IPS-18a (cell line): Measurements from ENCODE around the gene HIBADH.

Experiments used
- H3K27ac ChIP-seq: one replicate; pipeline ENCODE4 v1.5.1; 2013; ENCODE audit warnings: low read length
- H3K27me3 ChIP-seq: one replicate; pipeline ENCODE4 v1.6.1; 2013; ENCODE audit warnings: mild to moderate bottlenecking, low read length; ENCODE audit not compliant: control insufficient read depth, insufficient read depth
- H3K36me3 ChIP-seq: one replicate; pipeline ENCODE4 v1.6.1; 2013; ENCODE audit warnings: low read depth, low read length; ENCODE audit not compliant: control insufficient read depth
- H3K4me1 ChIP-seq: one replicate; pipeline ENCODE4 v1.6.1; 2013; ENCODE audit warnings: low read depth, low read length; ENCODE audit not compliant: control insufficient read depth
- H3K4me3 ChIP-seq: one replicate; pipeline ENCODE4 v1.5.1; 2013; ENCODE audit warnings: low read length
- H3K9ac ChIP-seq: one replicate; pipeline ENCODE4 v1.6.1; 2013; ENCODE audit warnings: mild to moderate bottlenecking, low read length, moderate library complexity
- H3K9me3 ChIP-seq: one replicate; pipeline ENCODE4 v1.6.1; 2013; ENCODE audit warnings: low read depth, low read length; ENCODE audit not compliant: control insufficient read depth

HIBADH gene

DNA sequence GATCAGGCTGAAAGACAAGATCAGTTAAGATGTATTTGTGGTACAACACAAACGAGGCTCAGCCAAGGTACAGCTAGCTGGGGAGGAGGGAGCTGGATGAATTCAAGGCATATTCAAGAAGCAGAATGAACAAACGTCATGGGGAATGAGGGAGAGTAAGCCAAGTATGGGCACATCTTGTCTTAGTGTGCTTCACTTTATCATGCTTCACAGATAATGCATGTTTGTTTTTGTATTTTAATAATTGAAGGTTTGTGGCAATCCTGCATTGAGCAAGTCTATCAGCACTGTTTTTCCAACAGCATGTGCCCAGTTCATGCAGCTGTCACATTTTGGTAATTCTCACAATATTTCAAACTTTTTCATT, 135.4 kb downstream of the HIBADH start:
- Histone ChIP-seq H3K9me3 (no peaks in the 10 kb centered on the region), H3K4me1 (no peaks in the 10 kb centered on the region), H3K4me3 (no peak overlapping the region), H3K27me3 (no peaks in the 10 kb centered on the region), H3K27ac (no peak overlapping the region), H3K9ac (no peak overlapping the region), H3K36me3 (peaks cover 10% of the 10 kb centered on the region)

DNA sequence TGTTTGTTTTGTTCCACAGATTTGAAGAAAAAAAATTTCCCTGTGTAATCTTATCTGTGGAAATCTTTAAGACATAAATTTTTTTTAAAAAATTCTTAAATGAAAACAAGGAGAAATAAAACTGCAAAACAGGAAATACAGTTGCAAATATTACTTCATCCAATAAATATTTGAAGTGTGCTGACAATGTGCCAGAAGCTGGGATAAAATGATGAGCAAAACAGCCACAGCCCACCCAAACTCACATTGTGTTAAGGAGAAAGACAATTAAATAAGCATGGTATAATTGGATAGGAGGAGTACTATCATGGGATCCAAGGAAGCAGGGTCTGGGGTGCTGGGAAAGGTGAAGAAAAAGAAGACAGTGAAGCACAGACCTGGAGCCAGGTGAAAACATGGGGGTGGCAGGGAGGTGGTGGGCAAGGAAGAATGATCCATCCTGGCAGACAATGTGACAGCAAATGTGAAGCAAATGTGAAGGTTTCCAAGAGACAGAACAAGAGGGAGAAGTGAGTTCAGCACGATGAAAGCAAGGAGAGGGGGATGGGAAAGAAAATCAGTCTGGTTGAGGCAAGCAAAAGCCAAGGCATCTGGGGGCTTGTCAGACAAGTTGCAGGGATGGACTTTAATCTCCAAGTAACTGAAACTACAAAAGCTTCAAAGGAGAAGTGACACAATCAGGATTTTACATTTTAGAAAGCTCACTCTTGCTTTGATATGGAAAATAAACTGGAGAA, 135.9 kb downstream of the HIBADH start:
- Histone ChIP-seq H3K27ac (no peak overlapping the region), H3K27me3 (no peaks in the 10 kb centered on the region), H3K4me3 (no peak overlapping the region), H3K9ac (no peak overlapping the region), H3K9me3 (no peaks in the 10 kb centered on the region), H3K36me3 (peaks cover 10% of the 10 kb centered on the region), H3K4me1 (no peaks in the 10 kb centered on the region)

DNA sequence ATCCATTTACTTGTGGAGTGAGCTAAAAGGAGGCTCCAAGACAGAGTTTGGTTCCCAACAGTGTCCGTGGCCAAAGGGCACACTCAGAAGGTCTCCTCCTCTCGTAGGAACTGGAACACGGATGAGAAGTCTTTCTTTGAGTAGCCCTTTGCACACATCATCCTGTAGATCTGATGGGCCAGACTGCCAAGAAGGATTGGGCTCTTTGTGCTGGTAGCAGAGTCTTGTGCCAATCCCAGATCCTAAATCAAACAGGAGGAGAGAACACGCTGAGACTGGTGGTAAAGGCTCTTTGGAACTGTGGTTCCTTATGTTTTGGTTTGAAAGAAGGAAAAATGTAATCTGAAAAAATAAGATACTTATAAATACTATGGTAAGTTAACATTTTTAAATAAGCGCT, 136.6 kb downstream of the HIBADH start:
- H3K9ac ChIP-seq, result no peak overlapping the region
- no peaks in the 10 kb centered on the region for H3K4me1 ChIP-seq
- no peaks in the 10 kb centered on the region for H3K27me3 ChIP-seq
- H3K36me3 ChIP-seq, result peaks cover 10% of the 10 kb centered on the region
- no peak overlapping the region for H3K4me3 ChIP-seq
- no peak overlapping the region for H3K27ac ChIP-seq
- no peaks in the 10 kb centered on the region for H3K9me3 ChIP-seq

DNA sequence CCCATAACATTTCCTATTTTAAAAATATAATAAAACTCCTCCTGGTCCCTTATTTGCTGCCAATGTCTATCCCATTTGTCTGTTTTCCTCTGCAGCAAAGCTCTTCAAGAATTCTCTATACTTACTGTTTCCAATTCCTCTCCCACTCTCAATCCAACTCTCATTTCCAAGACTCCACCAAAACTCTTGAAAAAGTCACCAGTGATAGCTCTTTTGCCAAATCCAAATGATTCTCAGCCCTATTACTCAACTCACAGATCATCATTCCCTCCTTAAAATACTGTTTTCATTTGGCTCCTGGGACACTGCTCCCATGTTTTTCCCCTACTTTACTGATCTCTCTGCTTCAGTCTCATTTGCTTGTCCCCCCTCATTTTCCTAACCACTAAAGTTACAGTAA, 139.4 kb downstream of the HIBADH start:
- no peak overlapping the region for H3K9ac ChIP-seq
- peaks cover 7% of the 10 kb centered on the region for H3K36me3 ChIP-seq
- no peaks in the 10 kb centered on the region for H3K4me1 ChIP-seq
- no peak overlapping the region for H3K4me3 ChIP-seq
- H3K9me3 ChIP-seq, result no peaks in the 10 kb centered on the region
- no peak overlapping the region for H3K27ac ChIP-seq
- peaks cover 6% of the 10 kb centered on the region for H3K27me3 ChIP-seq

DNA sequence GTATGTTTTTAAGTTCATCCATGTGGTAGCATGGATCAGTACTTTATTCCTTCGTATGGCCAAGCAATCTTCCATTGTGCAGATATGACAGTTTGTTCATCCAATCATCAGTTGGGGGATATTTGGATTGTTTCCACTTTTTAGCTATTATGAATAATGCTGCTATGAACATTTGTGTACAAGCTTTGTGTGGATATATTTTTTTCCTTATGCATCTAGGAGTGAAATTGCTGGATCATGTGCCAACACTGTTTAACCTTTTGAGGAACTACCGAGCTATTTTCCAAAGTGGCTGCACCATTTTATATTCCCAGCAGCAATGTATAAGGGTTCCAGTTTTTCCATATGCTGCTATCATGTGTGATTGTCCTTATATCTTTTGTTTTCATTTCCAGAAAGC, 140.1 kb downstream of the HIBADH start:
- H3K9me3 ChIP-seq, result no peaks in the 10 kb centered on the region
- H3K27me3 ChIP-seq, result peaks cover 13% of the 10 kb centered on the region
- no peak overlapping the region for H3K27ac ChIP-seq
- no peaks in the 10 kb centered on the region for H3K4me1 ChIP-seq
- H3K4me3 ChIP-seq, result no peak overlapping the region
- H3K9ac ChIP-seq, result no peak overlapping the region
- peaks cover 7% of the 10 kb centered on the region for H3K36me3 ChIP-seq

DNA sequence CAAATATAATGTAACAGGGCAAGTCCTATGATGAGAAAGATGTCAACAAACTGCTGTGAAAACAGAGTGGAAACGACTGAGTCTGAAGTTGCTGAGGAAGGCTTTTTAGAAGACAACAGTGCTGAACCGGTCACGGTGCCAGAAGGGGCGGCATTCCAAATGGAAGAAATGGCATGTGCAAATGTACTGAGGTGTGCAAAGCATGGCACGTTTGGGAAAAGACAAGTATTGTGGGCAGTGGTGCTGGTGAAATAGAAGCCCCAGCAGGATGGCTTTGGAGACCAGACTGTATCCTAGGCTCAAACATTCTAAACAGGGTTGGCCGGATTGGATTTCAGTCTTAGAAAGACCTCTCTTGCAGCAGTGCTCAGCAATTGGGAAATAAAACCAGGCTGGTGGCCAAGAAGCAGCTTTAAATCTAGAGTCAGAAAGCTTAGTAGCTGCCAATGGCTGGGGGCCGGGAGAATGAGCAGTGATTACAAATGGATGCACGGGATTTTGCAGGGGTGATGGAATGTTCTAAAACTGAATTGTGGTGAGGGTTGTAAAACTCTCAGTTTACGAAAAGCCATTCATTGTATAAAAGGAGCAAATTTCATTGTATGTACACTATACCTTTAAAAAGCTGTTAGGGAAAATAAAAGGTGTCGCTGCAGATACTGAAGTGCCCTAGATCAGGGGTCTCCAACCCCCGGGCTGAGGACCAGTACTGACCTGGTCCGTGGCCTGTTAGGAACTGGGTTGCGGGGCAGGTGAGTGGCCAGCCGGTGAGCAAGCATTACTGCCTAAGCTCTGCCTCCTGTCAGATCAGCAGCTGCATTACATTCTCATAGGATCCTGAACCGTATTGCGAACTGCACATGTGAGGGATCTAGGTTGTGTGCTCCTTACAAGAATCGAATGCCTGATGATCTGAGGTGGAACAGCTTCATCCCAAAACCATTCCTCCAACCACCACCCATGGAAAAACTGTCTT, 141.6 kb downstream of the HIBADH start:
- Histone ChIP-seq H3K9me3 (no peaks in the 10 kb centered on the region), H3K36me3 (peaks cover 6% of the 10 kb centered on the region), H3K27ac (no peak overlapping the region)

DNA sequence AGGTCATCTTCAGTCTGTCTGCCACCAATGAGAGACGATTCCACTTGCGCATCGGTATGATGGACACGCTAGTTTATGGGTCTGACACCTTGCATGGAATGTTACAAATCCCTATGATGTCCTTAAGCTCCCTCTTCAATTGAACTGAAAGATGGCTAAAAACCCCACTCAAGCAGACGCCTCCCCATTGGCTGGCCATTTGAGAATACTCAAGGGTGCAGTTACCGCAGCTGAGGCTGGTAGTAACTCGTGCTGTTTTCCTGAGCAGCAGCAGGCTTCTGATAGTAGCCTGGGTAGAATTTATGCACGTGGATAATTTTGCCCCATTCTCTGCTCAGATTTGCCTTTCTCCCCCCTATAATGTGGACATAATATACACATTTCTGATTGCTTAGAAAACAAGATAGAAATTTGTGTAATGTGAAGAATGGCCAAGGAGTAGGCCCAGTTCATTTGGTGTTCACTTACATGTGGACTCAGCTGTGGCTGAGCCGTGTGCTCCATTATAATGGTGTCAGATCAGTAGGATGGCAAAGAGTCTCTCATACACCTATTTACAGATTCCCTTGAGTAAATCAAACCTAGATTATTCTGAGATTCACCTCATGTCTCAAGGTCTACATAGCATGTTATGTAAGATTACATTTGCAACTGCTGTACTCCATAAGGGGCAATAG, 142.8 kb downstream of the HIBADH start:
- H3K9ac ChIP-seq, result no peak overlapping the region
- H3K27me3 ChIP-seq, result peaks cover 20% of the 10 kb centered on the region
- no peak overlapping the region for H3K27ac ChIP-seq
- H3K36me3 ChIP-seq, result no peaks in the 10 kb centered on the region
- no peaks in the 10 kb centered on the region for H3K9me3 ChIP-seq
- H3K4me3 ChIP-seq, result no peak overlapping the region
- peaks cover 11% of the 10 kb centered on the region for H3K4me1 ChIP-seq

More for the DNA sequence above, 141.6 kb downstream of the HIBADH start:
- Histone ChIP-seq H3K4me3 (no peak overlapping the region), H3K4me1 (peaks cover 7% of the 10 kb centered on the region), H3K27me3 (peaks cover 20% of the 10 kb centered on the region), H3K9ac (no peak overlapping the region)

DNA sequence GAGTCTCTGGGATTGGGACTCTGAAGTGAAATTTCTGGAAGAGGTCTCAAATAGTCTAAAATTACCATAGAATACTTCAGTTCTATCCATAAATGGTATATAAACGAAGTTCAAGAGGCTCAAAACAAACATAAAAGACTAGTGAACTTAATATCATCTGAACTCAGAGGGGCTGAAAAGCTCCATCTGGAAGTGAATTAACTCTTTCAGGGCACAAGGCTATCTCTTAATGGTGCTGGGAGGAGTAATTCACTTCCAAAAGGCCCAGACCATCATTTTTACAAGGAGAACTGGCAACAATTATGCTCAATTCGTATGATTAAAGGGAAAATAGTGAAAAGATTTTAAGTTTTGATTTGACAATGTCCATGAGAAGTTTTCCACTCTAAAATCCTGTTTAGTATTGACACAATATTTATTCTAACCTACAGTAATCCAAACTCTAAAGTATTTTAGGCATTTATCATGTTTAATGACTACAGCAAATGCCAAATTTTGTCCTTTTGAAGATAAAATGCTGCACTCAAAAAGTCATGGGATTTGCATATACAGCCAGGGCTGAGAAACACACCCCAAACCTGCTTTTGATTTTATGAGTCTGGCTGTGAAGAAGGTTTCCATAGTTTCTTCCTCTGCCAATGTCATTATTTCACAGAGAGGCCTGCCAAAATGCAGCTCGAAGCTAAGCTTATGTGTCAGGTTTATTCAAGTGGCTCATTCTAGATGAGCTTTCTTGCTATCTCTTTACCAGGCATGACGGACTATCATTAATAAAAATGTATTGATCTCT, 143.9 kb downstream of the HIBADH start:
- Histone ChIP-seq H3K27me3 (peaks cover 20% of the 10 kb centered on the region), H3K4me1 (peaks cover 11% of the 10 kb centered on the region)

DNA sequence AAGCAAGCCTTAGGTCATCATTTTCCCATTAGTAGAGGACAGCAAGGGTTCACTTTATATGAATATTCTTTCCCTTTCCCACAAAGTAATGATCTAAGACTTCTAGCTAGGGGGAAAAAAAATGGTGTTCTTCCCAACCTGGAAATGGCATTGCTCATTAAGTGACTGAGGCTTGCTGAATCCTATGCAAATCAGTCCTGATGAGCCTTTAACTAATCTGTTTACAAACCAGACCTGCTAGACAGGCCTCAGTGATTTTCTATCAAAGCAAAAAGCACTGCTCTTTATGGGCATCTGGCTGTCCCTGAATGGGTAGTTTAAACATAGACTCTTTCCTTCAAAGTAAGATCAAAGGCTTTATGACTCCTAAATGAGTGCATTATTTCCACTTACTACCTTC, 146.3 kb downstream of the HIBADH start:
- Histone ChIP-seq H3K9ac (no peak overlapping the region), H3K27ac (no peak overlapping the region), H3K9me3 (no peaks in the 10 kb centered on the region), H3K4me1 (peaks cover 11% of the 10 kb centered on the region), H3K4me3 (no peak overlapping the region), H3K27me3 (peaks cover 20% of the 10 kb centered on the region), H3K36me3 (no peaks in the 10 kb centered on the region)

More for the DNA sequence above, 143.9 kb downstream of the HIBADH start:
- Histone ChIP-seq H3K9ac (no peak overlapping the region), H3K27ac (no peak overlapping the region), H3K9me3 (no peaks in the 10 kb centered on the region), H3K36me3 (no peaks in the 10 kb centered on the region), H3K4me3 (no peak overlapping the region)

DNA sequence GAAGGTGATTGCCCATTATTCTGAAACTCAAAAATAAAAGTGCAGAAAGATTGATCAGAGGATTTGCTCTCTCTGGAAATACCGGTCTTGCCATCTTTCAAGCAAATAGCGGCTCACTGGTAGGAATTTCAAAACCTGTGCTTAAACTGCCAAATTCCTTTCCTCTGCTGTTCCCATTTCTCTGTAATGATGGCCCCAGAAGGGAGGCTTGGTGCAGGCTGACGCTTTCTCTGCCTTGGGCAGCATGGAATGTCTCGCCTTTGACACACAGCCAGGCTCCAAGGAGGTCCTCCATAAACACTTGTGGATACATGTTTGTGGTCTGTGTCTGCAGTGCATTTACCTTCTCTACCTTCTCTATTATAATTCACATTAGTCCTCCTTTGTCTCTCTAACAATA, 146.8 kb downstream of the HIBADH start:
- peaks cover 11% of the 10 kb centered on the region for H3K4me1 ChIP-seq
- no peak overlapping the region for H3K4me3 ChIP-seq
- H3K9ac ChIP-seq, result no peak overlapping the region
- no peaks in the 10 kb centered on the region for H3K9me3 ChIP-seq
- H3K27ac ChIP-seq, result no peak overlapping the region
- peaks cover 20% of the 10 kb centered on the region for H3K27me3 ChIP-seq
- H3K36me3 ChIP-seq, result no peaks in the 10 kb centered on the region

DNA sequence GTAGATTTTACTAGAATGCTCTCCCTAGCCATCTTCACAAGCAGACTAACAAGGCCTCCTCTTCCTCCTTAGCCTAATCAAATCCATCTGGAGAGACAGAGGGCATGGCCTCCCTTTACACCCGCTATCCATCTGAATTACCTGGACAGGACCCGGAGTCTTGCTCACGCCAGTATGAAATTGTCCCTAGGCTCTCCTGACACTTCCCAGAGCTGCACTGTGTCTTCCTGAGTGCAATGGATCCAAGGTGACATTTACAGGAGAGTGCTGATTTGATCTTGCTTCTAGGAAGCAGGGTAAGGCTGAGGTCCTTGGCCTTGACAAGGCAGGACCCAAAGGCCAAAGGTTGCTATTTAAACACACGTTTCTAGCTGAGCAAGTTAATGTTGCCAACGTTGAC, 147.8 kb downstream of the HIBADH start:
- no peak overlapping the region for H3K9ac ChIP-seq
- peaks cover 20% of the 10 kb centered on the region for H3K27me3 ChIP-seq
- no peaks in the 10 kb centered on the region for H3K9me3 ChIP-seq
- H3K36me3 ChIP-seq, result no peaks in the 10 kb centered on the region
- H3K4me1 ChIP-seq, result peaks cover 11% of the 10 kb centered on the region
- H3K4me3 ChIP-seq, result no peak overlapping the region
- H3K27ac ChIP-seq, result no peak overlapping the region
